HEK293 (cell line): ENCODE results near the gene ASIP.
A peak's percentile ranks its signal among the peaks of the same experiment; 100 is the strongest.
"Not testable (repeated sequence)": the region's sequence is repeated elsewhere in the genome, so short reads cannot be mapped to it uniquely, and the experiment has no call there.

Experiments
- CTCF ChIA-PET: fragments of 350-600 bp; formaldehyde crosslinking; extraction: SDS; loops from one replicate; lab custom pipeline; 2021; ENCODE audit warnings: antibody characterized with exemption; lab: Yijun Ruan, JAX
- POLR2A ChIA-PET: fragments of 300-600 bp; formaldehyde crosslinking; extraction: SDS; loops from one replicate; lab custom pipeline; 2020; ENCODE audit warnings: antibody characterized with exemption, inconsistent platforms; lab: Yijun Ruan, JAX
- H3K27ac ChIP-seq: fragments of 200-500 bp; sonication (Bioruptor generic); 2 replicates; pipeline ENCODE4 v1.5.1; 2014; ENCODE audit warnings: low read depth, low read length, control low read depth, inconsistent platforms; ENCODE audit errors: extremely low read depth
- H3K36me3 ChIP-seq, 2 experiments: fragments of 200-500 bp in 1 of 2; sonication (Bioruptor generic) in 1 of 2; 1 replicate in 1 of 2; 2 replicates in 1 of 2; pipeline ENCODE4 v1.5.1; 2014 to 2017; ENCODE audit warnings: inconsistent platforms in 2 of 2, low read length in 2 of 2; ENCODE audit not compliant: control insufficient read depth in 2 of 2, insufficient read depth in 1 of 2
- H3K4me1 ChIP-seq: fragments of 200-500 bp; sonication (Bioruptor generic); 2 replicates; pipeline ENCODE4 v1.5.1; 2014; ENCODE audit warnings: mild to moderate bottlenecking, low read length, inconsistent platforms; ENCODE audit not compliant: control insufficient read depth, insufficient read depth
- H3K4me3 ChIP-seq: 2 replicates; pipeline ENCODE4 v1.5.1; 2011; ENCODE audit warnings: low read depth, mild to moderate bottlenecking, control low read depth, low read length, moderate library complexity
- H3K9me3 ChIP-seq: fragments of 200-500 bp; sonication (Bioruptor generic); 2 replicates; pipeline ENCODE4 v1.5.1; 2014; ENCODE audit warnings: low read depth, low read length, inconsistent platforms; ENCODE audit not compliant: control insufficient read depth, insufficient read depth
- HOXA7 ChIP-seq: sonication (generic); formaldehyde crosslinking; IDR thresholded peaks from 2 replicates; pipeline ENCODE4 v1.8.1; 2022; ENCODE audit warnings: missing genetic modification reagents, borderline replicate concordance
- KLF9 ChIP-seq: fragments of 450-650 bp; formaldehyde crosslinking; IDR thresholded peaks from 2 replicates; pipeline ENCODE4 v1.5.1; 2016; ENCODE audit warnings: missing biosample characterization, missing genetic modification characterization, low read depth
- PRDM1 ChIP-seq: fragments of 450-650 bp; formaldehyde crosslinking; IDR thresholded peaks from 2 replicates; pipeline ENCODE4; 2016; ENCODE audit warnings: missing biosample characterization, missing genetic modification characterization
- SCRT2 ChIP-seq: fragments of 450-650 bp; formaldehyde crosslinking; IDR thresholded peaks from 2 replicates; pipeline ENCODE4 v1.5.1; 2016; ENCODE audit warnings: missing biosample characterization, missing genetic modification characterization
- TRIM28 ChIP-seq: IDR thresholded peaks from 2 replicates; pipeline ENCODE4 v1.6.1; 2011; ENCODE audit warnings: low read length, control low read depth, borderline replicate concordance
- ZBTB7A ChIP-seq: fragments of 450-650 bp; formaldehyde crosslinking; IDR thresholded peaks from 2 replicates; pipeline ENCODE4 v1.5.1; 2016; ENCODE audit warnings: low read depth, missing biosample characterization, missing genetic modification characterization
- ZNF112 ChIP-seq: fragments of 450-650 bp; formaldehyde crosslinking; IDR thresholded peaks from 2 replicates; pipeline ENCODE4 v1.5.0; 2017; ENCODE audit warnings: missing biosample characterization, missing genetic modification characterization
- ZNF121 ChIP-seq: fragments of 450-650 bp; formaldehyde crosslinking; IDR thresholded peaks from 2 replicates; pipeline ENCODE4 v1.5.1; 2016; ENCODE audit warnings: missing biosample characterization, missing genetic modification characterization
- ZNF214 ChIP-seq: fragments of 450-650 bp; formaldehyde crosslinking; IDR thresholded peaks from 2 replicates; pipeline ENCODE4 v1.5.1; 2017; ENCODE audit warnings: missing biosample characterization, mild to moderate bottlenecking, missing genetic modification characterization, borderline replicate concordance
- ZNF221 ChIP-seq: fragments of 450-650 bp; formaldehyde crosslinking; IDR thresholded peaks from 2 replicates; pipeline ENCODE4 v1.5.1; 2017; ENCODE audit warnings: missing biosample characterization, missing genetic modification characterization, borderline replicate concordance
- ZNF341 ChIP-seq: fragments of 450-650 bp; formaldehyde crosslinking; IDR thresholded peaks from 2 replicates; pipeline ENCODE4; 2016; ENCODE audit warnings: low read depth, missing biosample characterization, missing genetic modification characterization
- ZNF350 ChIP-seq: fragments of 450-650 bp; formaldehyde crosslinking; IDR thresholded peaks from 2 replicates; pipeline ENCODE4 v1.5.0; 2017; ENCODE audit warnings: missing biosample characterization, mild to moderate bottlenecking, missing genetic modification characterization
- ZNF366 ChIP-seq: fragments of 450-650 bp; formaldehyde crosslinking; conservative IDR thresholded peaks from 2 replicates; pipeline ENCODE4 v1.5.1; 2016; ENCODE audit warnings: missing biosample characterization, missing genetic modification characterization
- ZNF530 ChIP-seq: fragments of 450-650 bp; formaldehyde crosslinking; IDR thresholded peaks from 2 replicates; pipeline ENCODE4 v1.5.1; 2016; ENCODE audit warnings: low read depth, missing biosample characterization, missing genetic modification characterization
- ZNF571 ChIP-seq: fragments of 450-650 bp; formaldehyde crosslinking; IDR thresholded peaks from 2 replicates; pipeline ENCODE4 v1.5.0; 2017; ENCODE audit warnings: missing biosample characterization, missing genetic modification characterization
- ZNF629 ChIP-seq: fragments of 450-650 bp; formaldehyde crosslinking; IDR thresholded peaks from 2 replicates; pipeline ENCODE4 v1.5.1; 2017; ENCODE audit warnings: missing biosample characterization, missing genetic modification characterization
- ZNF707 ChIP-seq: fragments of 450-650 bp; formaldehyde crosslinking; IDR thresholded peaks from 2 replicates; pipeline ENCODE4 v1.5.1; 2016; ENCODE audit warnings: missing biosample characterization, missing genetic modification characterization
- ZXDB ChIP-seq: fragments of 450-650 bp; formaldehyde crosslinking; IDR thresholded peaks from 2 replicates; pipeline ENCODE4 v1.5.1; 2016; ENCODE audit warnings: missing biosample characterization, missing genetic modification characterization
- TF ChIP-seq, protein P1 (sequence below): fragments of 450-650 bp; formaldehyde crosslinking; IDR thresholded peaks from 2 replicates; pipeline ENCODE4 v1.5.1; 2017; ENCODE audit warnings: missing biosample characterization, mild to moderate bottlenecking, missing genetic modification characterization, moderate library complexity
- TF ChIP-seq, protein P2 (sequence below): fragments of 450-650 bp; formaldehyde crosslinking; IDR thresholded peaks from 2 replicates; pipeline ENCODE4; 2016; ENCODE audit warnings: missing biosample characterization, missing genetic modification characterization
- TF ChIP-seq, protein P3 (sequence below): fragments of 450-650 bp; formaldehyde crosslinking; IDR thresholded peaks from 2 replicates; pipeline ENCODE4 v1.5.1; 2016; ENCODE audit warnings: missing biosample characterization, missing genetic modification characterization

ASIP gene

DNA sequence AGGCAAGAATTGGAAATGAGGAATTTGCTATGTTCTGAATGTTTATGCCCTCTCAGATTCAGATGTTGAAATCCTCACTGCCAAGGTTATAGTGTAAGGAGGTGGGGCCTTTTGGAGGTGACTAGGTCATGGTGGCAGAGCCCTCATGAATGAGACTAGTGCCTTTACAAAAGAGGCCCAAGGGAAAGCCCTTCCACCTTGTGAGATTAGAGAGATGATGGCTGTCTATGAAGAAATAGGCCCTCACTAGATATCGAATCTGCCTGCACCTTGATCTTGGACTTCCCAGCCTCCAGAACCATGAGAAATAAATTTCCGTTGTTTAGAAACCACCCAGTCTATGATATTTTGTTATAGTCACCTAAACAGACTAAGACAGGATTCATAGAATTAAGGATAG is 10.4 kb downstream of the ASIP start (continued):
- TF ChIP-seq ZBTB7A (tag by site-specific recombination): no peak
- no peak for TF ChIP-seq ZNF341 (tag by site-specific recombination)
- TF ChIP-seq ZNF530 (tag by site-specific recombination): no peak
- no peak for TF ChIP-seq ZNF571 (tag by site-specific recombination)
- TF ChIP-seq, protein P1, sequence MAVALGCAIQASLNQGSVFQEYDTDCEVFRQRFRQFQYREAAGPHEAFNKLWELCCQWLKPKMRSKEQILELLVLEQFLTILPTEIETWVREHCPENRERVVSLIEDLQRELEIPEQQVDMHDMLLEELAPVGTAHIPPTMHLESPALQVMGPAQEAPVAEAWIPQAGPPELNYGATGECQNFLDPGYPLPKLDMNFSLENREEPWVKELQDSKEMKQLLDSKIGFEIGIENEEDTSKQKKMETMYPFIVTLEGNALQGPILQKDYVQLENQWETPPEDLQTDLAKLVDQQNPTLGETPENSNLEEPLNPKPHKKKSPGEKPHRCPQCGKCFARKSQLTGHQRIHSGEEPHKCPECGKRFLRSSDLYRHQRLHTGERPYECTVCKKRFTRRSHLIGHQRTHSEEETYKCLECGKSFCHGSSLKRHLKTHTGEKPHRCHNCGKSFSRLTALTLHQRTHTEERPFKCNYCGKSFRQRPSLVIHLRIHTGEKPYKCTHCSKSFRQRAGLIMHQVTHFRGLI (tag by site-specific recombination): no peak
- no peak for TF ChIP-seq ZNF707 (tag by site-specific recombination)
- TF ChIP-seq ZNF214 (tag by site-specific recombination): no peak
- TF ChIP-seq TRIM28: no peak
- TF ChIP-seq KLF9 (tag by site-specific recombination): no peak
- TF ChIP-seq HOXA7: no peak
- TF ChIP-seq SCRT2 (tag by site-specific recombination): no peak

DNA sequence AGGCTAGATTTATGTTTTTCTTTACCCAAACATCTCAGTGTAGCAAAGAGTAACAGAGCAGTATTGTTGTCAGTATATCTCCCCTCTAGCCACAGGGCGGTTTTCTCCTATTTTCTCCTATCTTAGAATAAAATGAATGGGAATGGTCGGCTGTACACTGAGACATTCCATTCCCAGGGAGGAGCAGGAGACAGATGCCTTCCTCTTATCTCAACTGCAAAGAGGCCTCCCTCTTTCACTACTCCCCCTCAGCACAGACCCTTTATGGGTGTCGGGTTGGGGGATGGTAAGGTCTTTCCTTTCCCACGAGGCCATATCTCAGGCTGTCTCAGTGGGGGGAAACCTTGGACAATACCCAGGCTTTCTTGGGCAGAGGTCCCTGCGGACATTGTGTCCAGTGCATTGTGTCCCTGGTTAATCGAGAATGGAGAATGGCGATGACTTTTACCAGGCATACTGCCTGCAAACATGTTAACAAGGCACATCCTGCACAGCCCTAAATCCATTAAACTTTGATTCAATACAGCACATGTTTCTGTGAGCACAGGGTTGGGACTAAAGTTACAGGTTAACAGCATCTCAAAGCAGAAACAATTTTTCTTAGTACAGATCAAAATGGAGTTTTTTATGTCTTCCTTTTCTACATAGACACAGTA is 11.3 kb downstream of the ASIP start:
- H3K9me3 ChIP-seq, H3K27ac ChIP-seq, CTCF ChIA-PET, H3K4me3 ChIP-seq, H3K4me1 ChIP-seq, POLR2A ChIA-PET, H3K36me3 ChIP-seq: not testable (repeated sequence)

DNA sequence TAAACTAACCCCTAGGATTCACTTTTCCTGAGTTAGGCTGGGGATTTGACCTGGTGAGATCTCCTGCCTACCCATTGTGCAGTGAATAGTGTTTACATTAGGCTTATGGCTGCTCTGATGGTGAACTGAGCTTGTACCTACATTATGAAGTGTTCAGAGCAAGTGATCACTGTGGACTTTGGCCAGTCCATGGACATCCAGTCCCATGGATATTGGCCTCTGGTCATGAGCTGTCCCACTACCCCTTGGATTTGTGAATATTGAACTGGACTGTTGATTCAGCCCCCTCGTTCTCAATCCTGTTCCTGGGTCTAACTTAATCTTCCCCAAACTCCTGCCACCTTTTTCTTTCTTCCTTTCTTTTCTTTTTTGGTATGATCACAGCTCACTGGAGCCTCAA is 13.8 kb downstream of the ASIP start:
- H3K4me3 ChIP-seq: no peak overlapping the region
- TF ChIP-seq ZNF221 (tag by site-specific recombination): no peak
- TF ChIP-seq, protein P2, sequence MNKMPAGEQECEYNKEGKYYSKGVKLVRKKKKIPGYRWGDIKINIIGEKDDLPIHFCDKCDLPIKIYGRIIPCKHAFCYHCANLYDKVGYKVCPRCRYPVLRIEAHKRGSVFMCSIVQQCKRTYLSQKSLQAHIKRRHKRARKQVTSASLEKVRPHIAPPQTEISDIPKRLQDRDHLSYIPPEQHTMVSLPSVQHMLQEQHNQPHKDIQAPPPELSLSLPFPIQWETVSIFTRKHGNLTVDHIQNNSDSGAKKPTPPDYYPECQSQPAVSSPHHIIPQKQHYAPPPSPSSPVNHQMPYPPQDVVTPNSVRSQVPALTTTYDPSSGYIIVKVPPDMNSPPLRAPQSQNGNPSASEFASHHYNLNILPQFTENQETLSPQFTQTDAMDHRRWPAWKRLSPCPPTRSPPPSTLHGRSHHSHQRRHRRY (tag by site-specific recombination): no peak
- ChIA-PET POLR2A (no interaction called here), CTCF (interaction anchor here (0.7 to 1.8 kb wide), 8 partner anchors 8 to 111 kb away, joined by 3 to 7 read pairs (median 4); no protein-coding TSS in a partner anchor)
- H3K36me3 ChIP-seq: no peaks in the 10 kb centered on the region; a peak in 1 of 3 replicates
- no peak overlapping the region for H3K27ac ChIP-seq
- H3K9me3 ChIP-seq: no peaks in the 10 kb centered on the region
- no peaks in the 10 kb centered on the region for H3K4me1 ChIP-seq

DNA sequence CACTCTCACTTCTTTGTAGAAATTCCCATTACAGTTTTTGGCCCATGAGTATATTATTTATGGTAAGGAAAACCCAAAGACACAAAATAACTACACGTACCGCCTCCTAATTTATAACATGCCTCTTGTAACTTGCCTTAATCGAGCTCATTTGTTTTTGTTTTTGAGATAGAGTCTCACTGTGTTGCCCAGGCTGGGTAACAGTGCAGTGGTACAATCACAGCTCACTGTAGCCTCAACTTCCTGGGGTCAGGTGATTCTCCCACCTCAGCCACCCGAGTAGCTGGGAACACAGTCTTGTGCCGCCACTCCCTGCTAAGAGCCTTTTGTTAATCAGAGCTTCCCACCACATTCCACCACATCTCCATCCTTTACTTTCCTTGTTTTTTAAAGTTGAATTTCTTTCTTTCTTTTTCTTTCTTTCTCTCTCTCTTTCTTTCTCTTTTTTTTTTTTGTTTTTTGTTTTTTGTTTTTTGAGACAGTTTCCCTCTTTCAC is 15.5 kb downstream of the ASIP start:
- TF ChIP-seq, protein P3, sequence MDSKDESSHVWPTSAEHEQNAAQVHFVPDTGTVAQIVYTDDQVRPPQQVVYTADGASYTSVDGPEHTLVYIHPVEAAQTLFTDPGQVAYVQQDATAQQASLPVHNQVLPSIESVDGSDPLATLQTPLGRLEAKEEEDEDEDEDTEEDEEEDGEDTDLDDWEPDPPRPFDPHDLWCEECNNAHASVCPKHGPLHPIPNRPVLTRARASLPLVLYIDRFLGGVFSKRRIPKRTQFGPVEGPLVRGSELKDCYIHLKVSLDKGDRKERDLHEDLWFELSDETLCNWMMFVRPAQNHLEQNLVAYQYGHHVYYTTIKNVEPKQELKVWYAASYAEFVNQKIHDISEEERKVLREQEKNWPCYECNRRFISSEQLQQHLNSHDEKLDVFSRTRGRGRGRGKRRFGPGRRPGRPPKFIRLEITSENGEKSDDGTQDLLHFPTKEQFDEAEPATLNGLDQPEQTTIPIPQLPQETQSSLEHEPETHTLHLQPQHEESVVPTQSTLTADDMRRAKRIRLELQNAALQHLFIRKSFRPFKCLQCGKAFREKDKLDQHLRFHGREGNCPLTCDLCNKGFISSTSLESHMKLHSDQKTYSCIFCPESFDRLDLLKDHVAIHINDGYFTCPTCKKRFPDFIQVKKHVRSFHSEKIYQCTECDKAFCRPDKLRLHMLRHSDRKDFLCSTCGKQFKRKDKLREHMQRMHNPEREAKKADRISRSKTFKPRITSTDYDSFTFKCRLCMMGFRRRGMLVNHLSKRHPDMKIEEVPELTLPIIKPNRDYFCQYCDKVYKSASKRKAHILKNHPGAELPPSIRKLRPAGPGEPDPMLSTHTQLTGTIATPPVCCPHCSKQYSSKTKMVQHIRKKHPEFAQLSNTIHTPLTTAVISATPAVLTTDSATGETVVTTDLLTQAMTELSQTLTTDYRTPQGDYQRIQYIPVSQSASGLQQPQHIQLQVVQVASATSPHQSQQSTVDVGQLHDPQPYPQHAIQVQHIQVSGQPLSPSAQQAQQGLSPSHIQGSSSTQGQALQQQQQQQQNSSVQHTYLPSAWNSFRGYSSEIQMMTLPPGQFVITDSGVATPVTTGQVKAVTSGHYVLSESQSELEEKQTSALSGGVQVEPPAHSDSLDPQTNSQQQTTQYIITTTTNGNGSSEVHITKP (tag by site-specific recombination): peak; percentile 80
- TF ChIP-seq ZNF350 (tag by site-specific recombination) (no peak), PRDM1 (tag by site-specific recombination) (peak; percentile 37; the same call in 1 of the 2 replicates), ZNF629 (no peak), ZXDB (no peak), ZNF121 (tag by site-specific recombination) (peak; percentile 67; the same call in 1 of the 2 replicates), ZNF366 (tag by site-specific recombination) (0 out of 2 replicates have a peak, but pooled peaks have one; percentile 20), ZNF112 (no peak)
- CTCF ChIA-PET: interaction anchor here (0.5 to 1.6 kb wide), 7 partner anchors 11 to 266 kb away, joined by 3 to 9 read pairs (median 3); no protein-coding TSS in a partner anchor
- Histone ChIP-seq H3K9me3 (no peaks in the 10 kb centered on the region), H3K4me1 (no peaks in the 10 kb centered on the region), H3K36me3 (no peaks in the 10 kb centered on the region; a peak in 1 of 3 replicates), H3K27ac (no peak overlapping the region), H3K4me3 (no peak overlapping the region)
- POLR2A ChIA-PET: interaction anchor here (0.6 to 1.3 kb wide), 2 partner anchors 9 to 65 kb away, joined by 4 to 5 read pairs; no protein-coding TSS in a partner anchor
